ENCODE results near the gene SH2D4B. TPM values are rescaled to one million over a fixed set of nuclear protein-coding genes. Genes with fewer than 3 reads are reported as not detected.
A peak's percentile ranks its signal among the peaks of the same experiment; 100 is the strongest.

Gene SH2D4B
- total RNA-seq, 4 donors from 2014 or later, result not detected

DNA sequence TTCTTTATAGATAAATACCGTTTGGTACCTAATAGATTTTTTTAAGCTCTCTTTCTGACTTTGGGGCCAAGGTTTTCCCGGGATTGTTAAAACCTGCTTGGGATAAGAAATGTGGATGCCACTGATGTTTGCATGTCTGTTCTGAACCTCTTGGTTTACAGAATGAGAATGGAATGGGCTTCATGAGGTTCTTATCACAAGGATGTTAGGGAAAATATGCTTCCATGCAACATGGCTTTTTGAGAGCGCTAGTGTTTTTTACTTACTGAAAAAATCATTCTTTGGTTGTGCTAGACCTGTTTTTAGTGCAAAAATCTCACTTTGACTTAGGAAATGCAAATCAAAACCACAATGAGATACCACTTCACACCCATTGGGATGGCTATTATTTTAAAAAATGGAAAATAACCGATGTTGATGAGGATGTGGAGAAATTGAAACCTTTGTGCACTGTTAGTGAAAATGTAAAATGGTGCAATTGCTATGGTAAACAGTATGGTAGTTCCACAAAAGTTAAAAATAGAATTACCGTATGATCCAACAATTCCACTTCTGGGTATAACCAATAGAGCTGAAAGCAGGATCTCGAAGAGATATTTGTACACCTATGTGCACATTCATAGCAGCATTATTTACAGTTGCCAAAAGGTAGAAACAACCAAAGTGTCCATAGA, 44.7 kb upstream of the SH2D4B start:
- peaks cover 5 to 83% (median 9%) of the 10 kb centered on the region in 3 donors for H3K4me1 ChIP-seq
- TF ChIP-seq POLR2AphosphoS5 (IDR thresholded peaks at IDR 0.05), result no peak
- H3K4me3 ChIP-seq, result no peak overlapping the region
- WGBS, 2 donors (ENCODE audit: low coverage in 1 of 2), result 67 to 83% methylated on average over 6 of the region's 6 CpGs
- no peaks in the 10 kb centered on the region for H3K27me3 ChIP-seq
- no peaks in the 10 kb centered on the region for H3K9me3 ChIP-seq
- H3K36me3 ChIP-seq, result peaks cover 0 to 47% of the 10 kb centered on the region in 2 donors
- peak overlapping the region in 1 of 4 donors; percentile 20 for H3K27ac ChIP-seq
- ATAC-seq, result no peak

DNA sequence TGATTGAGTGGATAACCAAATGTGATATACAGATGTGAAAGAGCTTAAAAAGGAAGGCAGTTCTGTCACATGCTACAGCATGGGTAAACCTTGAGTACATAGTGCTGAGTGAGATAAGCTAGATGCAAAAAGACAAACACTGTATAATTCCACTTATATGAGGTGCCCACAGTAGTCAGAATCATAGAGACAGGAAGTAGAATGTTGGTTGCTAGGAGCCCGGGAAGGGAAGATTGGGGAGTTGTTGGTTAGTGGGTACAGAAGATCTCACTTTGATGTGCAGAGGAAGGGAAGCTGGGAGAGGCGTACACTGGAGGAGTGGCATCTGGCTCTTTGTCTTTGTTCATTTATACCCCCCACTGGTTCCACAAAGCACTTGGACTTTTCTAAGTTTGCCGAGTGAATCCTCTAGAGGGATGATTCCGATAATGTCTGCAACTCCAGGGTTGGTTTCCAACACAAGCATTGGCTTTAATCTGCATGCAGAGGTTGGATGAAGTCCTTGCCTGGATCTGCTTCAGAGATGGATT, 44.1 kb upstream of the SH2D4B start:
- no peaks in the 10 kb centered on the region for H3K27me3 ChIP-seq
- no peak overlapping the region for H3K4me3 ChIP-seq
- peak overlapping the region in 1 of 4 donors; percentile 20 for H3K27ac ChIP-seq
- WGBS, 2 donors (ENCODE audit: low coverage in 1 of 2), result 22 to 35% methylated on average over 3 to 4 of the region's 4 CpGs
- peaks cover 10 to 83% (median 11%) of the 10 kb centered on the region in 3 donors for H3K4me1 ChIP-seq
- TF ChIP-seq POLR2A (IDR thresholded peaks at IDR 0.05), result no peak
- TF ChIP-seq, protein P1, sequence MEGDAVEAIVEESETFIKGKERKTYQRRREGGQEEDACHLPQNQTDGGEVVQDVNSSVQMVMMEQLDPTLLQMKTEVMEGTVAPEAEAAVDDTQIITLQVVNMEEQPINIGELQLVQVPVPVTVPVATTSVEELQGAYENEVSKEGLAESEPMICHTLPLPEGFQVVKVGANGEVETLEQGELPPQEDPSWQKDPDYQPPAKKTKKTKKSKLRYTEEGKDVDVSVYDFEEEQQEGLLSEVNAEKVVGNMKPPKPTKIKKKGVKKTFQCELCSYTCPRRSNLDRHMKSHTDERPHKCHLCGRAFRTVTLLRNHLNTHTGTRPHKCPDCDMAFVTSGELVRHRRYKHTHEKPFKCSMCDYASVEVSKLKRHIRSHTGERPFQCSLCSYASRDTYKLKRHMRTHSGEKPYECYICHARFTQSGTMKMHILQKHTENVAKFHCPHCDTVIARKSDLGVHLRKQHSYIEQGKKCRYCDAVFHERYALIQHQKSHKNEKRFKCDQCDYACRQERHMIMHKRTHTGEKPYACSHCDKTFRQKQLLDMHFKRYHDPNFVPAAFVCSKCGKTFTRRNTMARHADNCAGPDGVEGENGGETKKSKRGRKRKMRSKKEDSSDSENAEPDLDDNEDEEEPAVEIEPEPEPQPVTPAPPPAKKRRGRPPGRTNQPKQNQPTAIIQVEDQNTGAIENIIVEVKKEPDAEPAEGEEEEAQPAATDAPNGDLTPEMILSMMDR (IDR thresholded peaks at IDR 0.05), result no peak
- no peak for TF ChIP-seq EP300 (IDR thresholded peaks at IDR 0.05)
- TF ChIP-seq POLR2AphosphoS5 (IDR thresholded peaks at IDR 0.05), result no peak
- peaks cover 0 to 47% of the 10 kb centered on the region in 2 donors for H3K36me3 ChIP-seq
- no peaks in the 10 kb centered on the region for H3K9me3 ChIP-seq
- no peak for ATAC-seq

DNA sequence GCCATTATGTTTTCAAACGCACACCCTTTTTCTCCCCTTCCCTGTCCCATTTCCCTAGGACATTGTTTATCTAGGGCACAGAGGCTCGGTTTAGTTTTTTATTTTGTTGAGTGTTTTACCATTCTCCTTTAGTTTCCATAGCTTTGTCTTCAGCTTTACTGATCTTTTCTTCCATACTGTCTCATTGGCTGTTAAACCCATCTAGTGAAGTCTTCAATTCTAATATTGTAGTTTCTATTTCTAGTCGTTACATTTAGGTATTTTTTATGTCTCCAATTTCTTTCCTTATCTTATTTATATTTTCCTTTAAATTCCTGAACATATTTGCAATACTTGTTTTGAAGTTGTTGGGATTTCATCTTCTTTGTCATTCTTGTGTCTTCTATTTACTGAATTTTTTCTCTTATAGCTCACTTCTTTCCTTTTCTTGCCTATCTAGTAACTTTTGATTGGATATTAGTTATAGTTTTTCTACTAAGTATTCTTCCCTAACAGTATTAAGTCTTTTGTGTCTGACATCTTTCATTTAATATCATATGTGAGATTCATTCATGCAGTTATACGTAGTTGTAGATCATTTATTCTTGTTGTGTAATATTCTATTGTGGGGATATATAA, 41.0 kb upstream of the SH2D4B start:
- TF ChIP-seq, protein P1 (IDR thresholded peaks at IDR 0.05), result no peak
- TF ChIP-seq POLR2AphosphoS5 (IDR thresholded peaks at IDR 0.05) (no peak), EP300 (IDR thresholded peaks at IDR 0.05) (no peak), POLR2A (IDR thresholded peaks at IDR 0.05) (no peak)
- H3K9me3 ChIP-seq, result no peaks in the 10 kb centered on the region
- no peak for ATAC-seq
- H3K27me3 ChIP-seq, result no peaks in the 10 kb centered on the region
- peaks cover 0 to 18% of the 10 kb centered on the region in 2 donors for H3K36me3 ChIP-seq
- H3K27ac ChIP-seq, result peak overlapping the region in 1 of 4 donors; percentile 81
- H3K4me3 ChIP-seq, result no peak overlapping the region
- peaks cover 20 to 93% (median 32%) of the 10 kb centered on the region in 3 donors for H3K4me1 ChIP-seq
- WGBS, 2 donors (ENCODE audit: low coverage in 1 of 2), result 94 to 100% methylated on average over 4 of the region's 4 CpGs

DNA sequence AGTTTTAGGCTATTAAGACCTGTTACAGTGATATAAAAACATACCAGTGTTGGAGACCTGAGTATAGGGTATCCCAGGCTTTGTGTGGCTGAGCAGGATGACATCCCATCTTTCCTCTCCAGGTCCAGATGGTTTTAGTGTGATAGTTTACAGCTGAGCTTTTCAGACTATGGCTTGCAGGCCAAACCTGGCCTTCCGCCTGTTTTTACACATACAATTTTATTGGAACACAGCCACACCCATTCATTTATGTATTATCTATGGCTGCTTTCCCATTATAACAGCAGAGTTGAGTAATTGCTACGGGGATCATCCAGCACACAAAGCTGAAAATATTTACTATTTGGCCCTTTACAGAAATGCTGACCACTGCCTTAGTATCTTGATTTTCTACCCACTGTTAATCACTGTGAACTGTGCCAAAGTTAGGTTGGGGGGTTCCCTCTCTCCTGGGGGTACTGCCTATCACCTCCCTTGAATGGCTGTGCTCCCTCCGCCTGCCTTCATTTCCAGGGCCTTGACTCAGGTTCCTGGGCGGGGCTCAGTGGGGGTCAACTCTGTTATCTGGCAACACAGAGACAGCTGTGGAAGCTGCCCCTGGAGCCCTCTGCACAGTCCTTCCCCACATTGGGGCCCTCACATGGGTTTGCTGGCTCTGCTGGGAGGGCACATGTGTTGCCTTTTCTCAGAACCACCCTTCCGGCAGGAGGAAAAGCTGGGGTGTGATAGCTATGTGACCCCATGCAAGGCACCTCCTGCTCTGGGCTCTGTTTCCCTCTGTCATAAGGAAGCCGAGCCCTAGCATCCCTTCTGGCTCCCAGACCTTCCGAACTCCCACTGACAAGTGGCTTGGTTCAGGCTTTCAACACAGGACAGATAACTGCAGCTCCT, 40.3 kb upstream of the SH2D4B start:
- H3K4me1 ChIP-seq, result peaks cover 20 to 94% (median 39%) of the 10 kb centered on the region in 3 donors
- ATAC-seq, result peak; percentile 42

More for the DNA sequence above, 40.3 kb upstream of the SH2D4B start:
- Histone ChIP-seq H3K27ac (peak overlapping the region in 3 of 4 donors; percentile 72 to 81 (median 78)), H3K4me3 (no peak overlapping the region), H3K36me3 (peaks cover 0 to 10% of the 10 kb centered on the region in 2 donors), H3K27me3 (no peaks in the 10 kb centered on the region), H3K9me3 (no peaks in the 10 kb centered on the region)
- WGBS, 2 donors (ENCODE audit: low coverage in 1 of 2), result 62 to 100% methylated on average over 1 to 7 of the region's 7 CpGs
- TF ChIP-seq, protein P1 (IDR thresholded peaks at IDR 0.05), result no peak
- TF ChIP-seq EP300 (IDR thresholded peaks at IDR 0.05) (no peak), POLR2A (IDR thresholded peaks at IDR 0.05) (no peak), POLR2AphosphoS5 (IDR thresholded peaks at IDR 0.05) (no peak)
